Adrenal gland (tissue), 5 donors: ENCODE data around the gene PTPRN2.

Experiments used
- CTCF ChIP-seq, 6 experiments: fragments of 450-650 bp in 4 of 6; fragments of 200-600 bp in 2 of 6; sonication (generic) in 1 of 6; IDR thresholded peaks; 1 replicate in 5 of 6; 2 replicates in 1 of 6; pipeline versions ENCODE4 v1.5.1 to v1.8.0; 2016 to 2021; ENCODE audit warnings: antibody characterized with exemption in 6 of 6, mild to moderate bottlenecking in 2 of 6, moderate library complexity in 1 of 6
- POLR2A ChIP-seq, 2 donors: fragments of 450-650 bp; IDR thresholded peaks; one replicate each; pipeline ENCODE4 v1.6.1; 2017; ENCODE audit warnings: antibody characterized with exemption in 2 of 2, mild to moderate bottlenecking in 2 of 2, moderate library complexity in 1 of 2
- donor health status: DM: no; HTN: no; CAD: no.

GRCh38 chr7:157857578-157858075 is 730.0 kb downstream of the PTPRN2 start:
- TF ChIP-seq POLR2A (IDR thresholded peaks at IDR 0.05) (no peak), CTCF (IDR thresholded peaks at IDR 0.05) (no peak)
